HEK293T (cell line): ENCODE data around the gene TLCD1.

Experiments
- BHLHE40 ChIP-seq: fragments of 450-650 bp; IDR thresholded peaks from 2 replicates; pipeline ENCODE4 v1.6.1; 2016; ENCODE audit warnings: mild to moderate bottlenecking, moderate library complexity, borderline replicate concordance
- CTBP1 ChIP-seq: fragments of 450-650 bp; IDR thresholded peaks from 2 replicates; pipeline ENCODE4 v1.6.1; 2016; ENCODE audit warnings: borderline replicate concordance
- FOXA1 ChIP-seq: fragments of 450-650 bp; IDR thresholded peaks from 2 replicates; pipeline ENCODE4 v1.6.1; 2016; ENCODE audit warnings: mild to moderate bottlenecking
- FOXM1 ChIP-seq: fragments of 450-650 bp; IDR thresholded peaks from 2 replicates; pipeline ENCODE4 v1.6.1; 2017; ENCODE audit warnings: mild to moderate bottlenecking, borderline replicate concordance
- LEF1 ChIP-seq: fragments of 450-650 bp; IDR thresholded peaks from 2 replicates; pipeline ENCODE4 v1.6.1; 2017; ENCODE audit warnings: mild to moderate bottlenecking, borderline replicate concordance
- NFRKB ChIP-seq: fragments of 450-650 bp; IDR thresholded peaks from 2 replicates; pipeline ENCODE4 v1.6.1; 2016; ENCODE audit warnings: mild to moderate bottlenecking, moderate library complexity
- SUZ12 ChIP-seq: fragments of 450-650 bp; IDR thresholded peaks from 2 replicates; pipeline ENCODE4 v1.6.1; 2016; ENCODE audit warnings: mild to moderate bottlenecking
- TARDBP ChIP-seq: fragments of 450-650 bp; IDR thresholded peaks from 2 replicates; pipeline ENCODE4 v1.6.1; 2016
- ZNF384 ChIP-seq: fragments of 450-650 bp; IDR thresholded peaks from 2 replicates; pipeline ENCODE4 v1.6.1; 2016

- TF ChIP-seq FOXA1: no peak
- no peak for TF ChIP-seq FOXM1
- TF ChIP-seq LEF1: no peak
- no peak for TF ChIP-seq TARDBP
- TF ChIP-seq BHLHE40: no peak
- no peak for TF ChIP-seq NFRKB
- TF ChIP-seq CTBP1: no peak
- no peak for TF ChIP-seq SUZ12
- TF ChIP-seq ZNF384: no peak
Measured at GRCh38 chr17:28735242-28735722, 9.2 kb upstream of the TLCD1 start.
